Colonic mucosa (tissue), 4 donors: ENCODE results near the gene SLC7A14. TPM values are rescaled to one million over a fixed set of nuclear protein-coding genes. Genes with fewer than 3 reads are reported as not detected.

Source experiments
- DNase-seq: peaks from one replicate; pipeline ENCODE4 v3.0.0-alpha.2; 2020
- H3K27ac ChIP-seq: fragments of 200-600 bp; one replicate; pipeline ENCODE4 v1.8.0; 2021
- H3K27me3 ChIP-seq: fragments of 200-600 bp; one replicate; pipeline ENCODE4 v1.8.0; 2021
- H3K36me3 ChIP-seq: fragments of 200-600 bp; one replicate; pipeline ENCODE4 v1.8.0; 2021
- H3K4me1 ChIP-seq: fragments of 200-600 bp; one replicate; pipeline ENCODE4 v1.8.0; 2021; ENCODE audit warnings: mild to moderate bottlenecking
- H3K4me3 ChIP-seq: fragments of 200-600 bp; one replicate; pipeline ENCODE4 v1.8.0; 2021
- H3K9ac ChIP-seq, 2 donors: one replicate each; pipeline ENCODE4 v1.7.0; 2013; ENCODE audit warnings: control low read depth in 2 of 2, low read depth in 2 of 2, low read length in 2 of 2
- H3K9me3 ChIP-seq: fragments of 200-600 bp; one replicate; pipeline ENCODE4 v1.8.0; 2021
- intact Hi-C: fragments of 100-400 bp; cut with DNase I; formaldehyde crosslinking; loops from one replicate; pipeline ENCODE4 v1.14.1; 2022
- total RNA-seq, 2 donors: library from RNA; stranded (reverse); fragmentation: NEBNext Ultra II Directional in 1 of 2; extraction: Animal tissue kit (Norgen Biotek cat#: 25700) in 1 of 2; gene quantifications; one replicate each; pipeline ENCODE4 v1.2.1, GENCODE V29; 2021
- TF ChIP-seq, protein P1 (sequence below): fragments of 200-600 bp; IDR thresholded peaks from one replicate; pipeline ENCODE4 v1.8.0; 2022; ENCODE audit warnings: antibody characterized with exemption, mild to moderate bottlenecking
- donor health status: healthy.
- donor health status: DM: no; HTN: no; CAD: no.
- donor health status: DM: no; HTN: no; CAD: no.

Gene SLC7A14
- total RNA-seq, 2 donors from 2014 or later: 0.05 to 0.56 TPM

DNA sequence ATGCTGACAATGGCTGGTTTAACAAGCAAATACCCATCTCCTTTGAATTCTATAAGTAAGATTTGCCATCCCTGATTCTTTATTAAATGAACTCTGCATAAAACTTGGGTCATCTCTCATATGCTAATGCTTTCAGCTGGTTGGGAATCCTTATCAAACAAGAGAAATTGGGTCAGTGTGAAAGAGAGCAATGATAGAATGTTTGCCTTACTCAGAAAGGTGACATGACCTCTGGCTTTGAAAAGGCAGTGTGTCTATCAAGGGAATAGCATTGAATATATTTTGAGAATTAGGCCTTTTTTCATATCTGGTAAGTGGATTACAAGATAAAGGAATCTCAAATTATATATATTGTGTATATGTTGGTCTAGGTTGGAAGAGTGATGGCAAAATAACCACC is 8.7 kb upstream of the SLC7A14 start:
- Histone ChIP-seq H3K27me3 (no peaks in the 10 kb centered on the region), H3K9ac (no peak overlapping the region), H3K4me1 (no peaks in the 10 kb centered on the region), H3K9me3 (no peaks in the 10 kb centered on the region), H3K27ac (no peak overlapping the region), H3K4me3 (no peak overlapping the region), H3K36me3 (no peaks in the 10 kb centered on the region)
- no peak for DNase-seq
- TF ChIP-seq, protein P1, sequence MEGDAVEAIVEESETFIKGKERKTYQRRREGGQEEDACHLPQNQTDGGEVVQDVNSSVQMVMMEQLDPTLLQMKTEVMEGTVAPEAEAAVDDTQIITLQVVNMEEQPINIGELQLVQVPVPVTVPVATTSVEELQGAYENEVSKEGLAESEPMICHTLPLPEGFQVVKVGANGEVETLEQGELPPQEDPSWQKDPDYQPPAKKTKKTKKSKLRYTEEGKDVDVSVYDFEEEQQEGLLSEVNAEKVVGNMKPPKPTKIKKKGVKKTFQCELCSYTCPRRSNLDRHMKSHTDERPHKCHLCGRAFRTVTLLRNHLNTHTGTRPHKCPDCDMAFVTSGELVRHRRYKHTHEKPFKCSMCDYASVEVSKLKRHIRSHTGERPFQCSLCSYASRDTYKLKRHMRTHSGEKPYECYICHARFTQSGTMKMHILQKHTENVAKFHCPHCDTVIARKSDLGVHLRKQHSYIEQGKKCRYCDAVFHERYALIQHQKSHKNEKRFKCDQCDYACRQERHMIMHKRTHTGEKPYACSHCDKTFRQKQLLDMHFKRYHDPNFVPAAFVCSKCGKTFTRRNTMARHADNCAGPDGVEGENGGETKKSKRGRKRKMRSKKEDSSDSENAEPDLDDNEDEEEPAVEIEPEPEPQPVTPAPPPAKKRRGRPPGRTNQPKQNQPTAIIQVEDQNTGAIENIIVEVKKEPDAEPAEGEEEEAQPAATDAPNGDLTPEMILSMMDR: no peak
- intact Hi-C loops: no loop called here

DNA sequence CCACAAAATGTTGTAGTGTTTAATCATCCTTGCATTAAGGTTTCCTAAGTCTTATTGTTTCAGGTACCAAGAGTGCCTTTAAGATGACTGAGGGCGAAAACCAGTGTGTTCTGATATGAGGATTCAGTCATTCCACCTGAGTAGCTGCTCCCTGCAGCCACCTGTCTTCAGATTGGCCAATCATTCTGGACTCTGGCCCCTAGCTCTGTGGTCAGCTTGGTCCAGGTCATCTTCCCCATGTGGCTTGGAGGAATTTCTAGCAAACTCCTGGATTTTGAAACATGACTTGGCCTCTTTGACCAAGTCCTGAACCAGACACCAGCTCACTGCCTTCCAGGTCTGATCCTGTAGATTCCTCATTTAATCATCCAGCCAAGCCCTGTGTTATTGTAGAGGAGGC is 7.8 kb upstream of the SLC7A14 start:
- Histone ChIP-seq H3K9me3 (no peaks in the 10 kb centered on the region), H3K27ac (no peak overlapping the region), H3K27me3 (no peaks in the 10 kb centered on the region), H3K4me3 (no peak overlapping the region), H3K4me1 (no peaks in the 10 kb centered on the region), H3K36me3 (no peaks in the 10 kb centered on the region), H3K9ac (no peak overlapping the region)
- intact Hi-C loops: no loop called here
- DNase-seq: no peak
- TF ChIP-seq, protein P1: no peak

DNA sequence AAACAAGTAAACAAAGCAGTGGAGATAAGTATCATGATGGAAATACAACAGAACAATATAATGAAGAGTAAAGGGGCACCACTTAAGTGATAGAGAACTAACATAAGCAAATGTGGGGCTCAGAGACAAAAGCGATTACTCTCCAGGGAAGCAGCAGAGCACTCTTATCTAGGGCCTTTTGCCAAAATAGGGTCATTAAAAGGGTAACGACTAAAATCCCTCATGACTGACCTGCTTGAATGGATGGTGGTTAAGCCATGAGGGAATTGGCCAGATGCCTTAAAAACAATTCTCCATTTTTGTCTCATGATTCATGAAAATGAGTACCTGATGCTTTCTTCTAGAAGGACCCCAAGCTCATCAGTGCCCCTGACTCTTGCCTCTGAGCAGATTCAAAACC is 3.2 kb upstream of the SLC7A14 start:
- no peak for DNase-seq
- Histone ChIP-seq H3K36me3 (no peaks in the 10 kb centered on the region), H3K9me3 (no peaks in the 10 kb centered on the region), H3K27ac (no peak overlapping the region), H3K4me1 (no peaks in the 10 kb centered on the region), H3K9ac (no peak overlapping the region), H3K4me3 (no peak overlapping the region), H3K27me3 (peaks cover 25% of the 10 kb centered on the region)
- intact Hi-C loops: no loop called here
- TF ChIP-seq, protein P1: no peak

DNA sequence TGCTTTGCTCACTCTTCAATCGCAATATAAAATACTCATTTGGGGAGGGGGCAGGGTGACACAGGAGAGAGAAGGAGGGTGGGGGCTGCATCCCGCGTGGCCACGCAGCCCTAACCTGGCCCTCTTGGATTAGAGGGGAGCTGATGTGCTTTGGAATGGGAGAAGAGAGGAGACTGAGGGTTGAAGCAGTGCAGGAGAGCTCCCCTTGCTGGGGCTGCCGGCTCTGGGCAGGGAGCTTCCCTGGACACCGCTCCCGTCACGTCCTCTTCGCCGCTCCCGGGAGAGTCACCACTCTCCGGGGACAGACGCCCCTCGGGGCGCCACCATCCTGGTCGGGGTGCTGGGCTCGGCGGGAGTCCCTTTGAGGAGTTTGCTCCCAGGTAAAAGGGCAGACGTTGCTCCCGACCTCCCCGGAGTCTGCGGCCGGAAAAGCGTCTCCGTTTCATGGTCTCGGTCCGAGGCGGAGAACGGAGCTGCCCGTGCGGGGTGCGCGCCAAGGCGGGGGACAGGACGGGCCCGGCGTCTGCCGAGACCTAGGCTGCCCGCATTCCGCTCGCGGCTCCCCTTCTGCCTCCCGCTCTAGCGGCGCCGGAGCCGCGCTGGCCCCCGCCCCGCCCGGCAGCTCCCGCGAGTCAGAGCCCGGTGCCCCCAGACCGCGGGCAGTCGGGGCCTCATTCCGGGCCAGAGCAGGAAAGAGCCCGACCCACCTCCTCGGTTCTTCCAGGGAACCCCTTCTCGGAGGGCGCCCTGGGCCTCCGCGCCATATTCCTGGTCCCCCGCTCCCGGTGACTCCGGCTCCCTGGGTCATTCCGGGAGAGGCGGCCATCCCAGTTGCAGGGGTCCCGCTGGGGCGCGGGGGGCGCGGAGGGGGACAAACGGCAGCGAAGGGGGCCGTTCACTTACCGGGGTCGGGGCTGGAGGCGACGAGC is 603 bp downstream of the SLC7A14 start:
- intact Hi-C loops: no loop called here
- H3K27ac ChIP-seq: no peak overlapping the region
- DNase-seq: no peak

DNA sequence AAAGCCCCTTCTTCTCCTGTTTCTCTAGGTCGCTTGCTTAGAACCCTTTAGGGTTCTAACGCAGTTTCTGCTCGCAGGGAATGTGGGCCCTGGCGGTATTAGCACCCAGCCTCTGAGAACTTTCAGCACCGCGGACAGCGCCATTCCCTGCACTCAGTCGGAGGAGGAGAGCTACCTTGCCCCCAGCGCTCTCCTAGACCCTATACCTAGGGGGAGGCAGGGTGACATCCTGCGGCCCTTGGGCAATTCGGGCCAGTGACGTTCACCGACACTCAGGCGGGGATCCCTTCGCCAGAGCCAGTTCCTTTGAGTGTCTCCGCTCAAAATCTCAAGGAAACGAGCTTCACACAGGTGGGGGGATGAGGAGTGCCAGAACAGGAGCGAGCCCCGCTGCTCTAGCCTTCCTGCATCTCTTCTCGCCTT is 1.3 kb downstream of the SLC7A14 start:
- H3K27me3 ChIP-seq: peaks cover 25% of the 10 kb centered on the region
- H3K4me1 ChIP-seq: no peaks in the 10 kb centered on the region
- TF ChIP-seq, protein P1: no peak
- H3K4me3 ChIP-seq: no peak overlapping the region
- intact Hi-C loops: no loop called here
- H3K9ac ChIP-seq: no peak overlapping the region
- DNase-seq: peak; percentile 62
- H3K27ac ChIP-seq: no peak overlapping the region
- no peaks in the 10 kb centered on the region for H3K9me3 ChIP-seq
- H3K36me3 ChIP-seq: no peaks in the 10 kb centered on the region

More for the DNA sequence above, 603 bp downstream of the SLC7A14 start:
- Histone ChIP-seq H3K36me3 (no peaks in the 10 kb centered on the region), H3K9me3 (no peaks in the 10 kb centered on the region), H3K27me3 (peaks cover 25% of the 10 kb centered on the region), H3K9ac (no peak overlapping the region), H3K4me3 (no peak overlapping the region), H3K4me1 (no peaks in the 10 kb centered on the region)
- TF ChIP-seq, protein P1: no peak
